Measurements from ENCODE around the gene GPR143.

The GPR143 gene

GRCh38 chrX:9706421-9706820 lies 59.2 kb downstream of the GPR143 start:
- DNase-seq: no peak

GRCh38 chrX:9704876-9705465 lies 60.7 kb downstream of the GPR143 start:
- no peak for DNase-seq

GRCh38 chrX:9703406-9703805 lies 62.2 kb downstream of the GPR143 start:
- no peak for DNase-seq

- no peak for DNase-seq
Observed at GRCh38 chrX:9701790-9702189, 63.9 kb downstream of the GPR143 start.

- DNase-seq: no peak
Observed at GRCh38 chrX:9700555-9700954, 65.1 kb downstream of the GPR143 start.

- DNase-seq: no peak
Observed at GRCh38 chrX:9698576-9698975, 67.1 kb downstream of the GPR143 start.

- DNase-seq: no peak
Observed at GRCh38 chrX:9693307-9694001, 72.2 kb downstream of the GPR143 start.

- DNase-seq: no peak
Observed at GRCh38 chrX:9690046-9690445, 75.6 kb downstream of the GPR143 start.

- no peak for DNase-seq
Observed at GRCh38 chrX:9688833-9689232, 76.8 kb downstream of the GPR143 start.

- DNase-seq: no peak
Observed at GRCh38 chrX:9687899-9688298, 77.7 kb downstream of the GPR143 start.

- DNase-seq: no peak
Observed at GRCh38 chrX:9683350-9683749, 82.3 kb downstream of the GPR143 start.

GRCh38 chrX:9682861-9683260 lies 82.8 kb downstream of the GPR143 start:
- DNase-seq: no peak

GRCh38 chrX:9682456-9682855 lies 83.2 kb downstream of the GPR143 start:
- no peak for DNase-seq

GRCh38 chrX:9681422-9681821 lies 84.2 kb downstream of the GPR143 start:
- no peak for DNase-seq

GRCh38 chrX:9681011-9681410 lies 84.6 kb downstream of the GPR143 start:
- DNase-seq: no peak

- DNase-seq: no peak
Observed at GRCh38 chrX:9678215-9678965, 87.3 kb downstream of the GPR143 start.

- DNase-seq: no peak
Observed at GRCh38 chrX:9677098-9677739, 88.4 kb downstream of the GPR143 start.

GRCh38 chrX:9676738-9677097 lies 88.9 kb downstream of the GPR143 start:
- DNase-seq: no peak

GRCh38 chrX:9676306-9676705 lies 89.3 kb downstream of the GPR143 start:
- no peak for DNase-seq
